Lower lobe of right lung (tissue), 2 donors: ENCODE measurements around the gene AMFR. TPM values are rescaled to one million over a fixed set of nuclear protein-coding genes. Genes with fewer than 3 reads are reported as not detected.
"Not testable (repeated sequence)": the region's sequence is repeated elsewhere in the genome, so short reads cannot be mapped to it uniquely, and the experiment has no call there.

Experiments
- ATAC-seq, 2 donors: fragments of 200-7000 bp; cut with Tn5 transposase; one replicate each; pipeline ENCODE4 v1.9.1; 2020 to 2022; ENCODE audit warnings: mild to moderate bottlenecking in 2 of 2, moderate library complexity in 2 of 2
- DNase-seq: peaks from one replicate; pipeline ENCODE4 v3.0.0-alpha.2; 2020
- H3K27ac ChIP-seq: fragments of 200-600 bp; one replicate; pipeline ENCODE4 v1.8.0; 2022
- H3K27me3 ChIP-seq: fragments of 200-600 bp; one replicate; pipeline ENCODE4 v1.8.0; 2022; ENCODE audit warnings: low read depth
- H3K36me3 ChIP-seq: fragments of 200-600 bp; one replicate; pipeline ENCODE4 v1.8.0; 2022; ENCODE audit warnings: mild to moderate bottlenecking
- H3K4me1 ChIP-seq: fragments of 200-600 bp; one replicate; pipeline ENCODE4 v1.8.0; 2022
- H3K4me3 ChIP-seq: fragments of 200-600 bp; one replicate; pipeline ENCODE4 v1.8.0; 2022; ENCODE audit warnings: mild to moderate bottlenecking
- H3K9me3 ChIP-seq: fragments of 200-600 bp; one replicate; pipeline ENCODE4 v1.8.0; 2022
- intact Hi-C: fragments of 100-400 bp; cut with DNase I; formaldehyde crosslinking; loops from one replicate; pipeline ENCODE4 v1.11.0; 2022
- total RNA-seq: library from RNA; stranded (reverse); fragmentation: NEBNext Ultra II Directional; extraction: Animal tissue kit (Norgen Biotek cat#: 25700); gene quantifications from one replicate; pipeline ENCODE4 v1.2.1, GENCODE V29; 2021
- TF ChIP-seq, protein P1 (sequence below): fragments of 200-600 bp; IDR thresholded peaks from one replicate; pipeline ENCODE4 v1.8.0; 2022; ENCODE audit warnings: antibody characterized with exemption, mild to moderate bottlenecking
- donor health status: DM: no; HTN: yes; CAD: no; lungs with severe emphysema.

Gene AMFR
- total RNA-seq, 1 donor from 2014 or later = 90.4 TPM

DNA sequence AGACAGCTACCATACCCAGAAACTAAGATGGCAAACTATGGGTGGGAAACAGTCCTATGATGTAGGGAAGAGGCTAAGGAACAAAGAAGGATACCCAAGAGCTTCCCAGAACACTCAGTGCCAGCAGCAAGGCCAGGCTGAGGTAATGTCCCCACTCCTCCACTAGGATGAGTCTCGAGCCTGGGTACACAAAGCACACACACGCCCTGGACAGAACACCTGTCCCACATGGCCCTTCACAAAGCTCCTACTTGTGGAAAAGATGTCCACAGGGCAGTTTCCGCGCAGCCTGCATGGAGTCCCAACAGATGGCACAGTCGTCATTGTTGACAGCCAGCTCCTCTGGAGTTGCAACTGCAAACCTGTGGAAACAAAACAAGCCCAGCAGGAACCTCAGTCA is 23.9 kb downstream of the AMFR start:
- no peak overlapping the region for H3K27ac ChIP-seq
- intact Hi-C loops = no loop called here
- peak; percentile 53 to 57 for ATAC-seq

DNA sequence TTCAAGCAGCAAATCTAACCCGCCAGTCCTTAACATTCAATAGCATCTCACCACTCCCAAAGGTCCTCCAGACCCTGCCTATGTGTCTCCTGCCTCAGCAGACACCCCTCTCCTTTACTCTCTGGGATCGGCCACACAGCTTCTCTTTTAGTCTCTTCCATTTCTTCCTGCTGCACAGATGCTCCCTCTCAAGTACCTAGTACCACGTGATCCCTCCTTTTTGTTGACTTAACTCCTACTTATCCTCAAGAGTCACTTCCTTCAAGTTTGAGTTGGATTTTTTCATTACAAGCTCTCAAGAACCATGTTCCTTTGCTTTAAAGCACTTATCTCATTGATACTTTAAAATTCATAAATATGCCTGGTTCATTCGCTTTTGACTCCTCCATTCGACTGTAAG is 24.9 kb downstream of the AMFR start:
- DNase-seq (no peak), ATAC-seq (peak; percentile 72 to 93)
- peaks cover 8% of the 10 kb centered on the region for H3K4me1 ChIP-seq
- H3K9me3 ChIP-seq = no peaks in the 10 kb centered on the region
- TF ChIP-seq, protein P1, sequence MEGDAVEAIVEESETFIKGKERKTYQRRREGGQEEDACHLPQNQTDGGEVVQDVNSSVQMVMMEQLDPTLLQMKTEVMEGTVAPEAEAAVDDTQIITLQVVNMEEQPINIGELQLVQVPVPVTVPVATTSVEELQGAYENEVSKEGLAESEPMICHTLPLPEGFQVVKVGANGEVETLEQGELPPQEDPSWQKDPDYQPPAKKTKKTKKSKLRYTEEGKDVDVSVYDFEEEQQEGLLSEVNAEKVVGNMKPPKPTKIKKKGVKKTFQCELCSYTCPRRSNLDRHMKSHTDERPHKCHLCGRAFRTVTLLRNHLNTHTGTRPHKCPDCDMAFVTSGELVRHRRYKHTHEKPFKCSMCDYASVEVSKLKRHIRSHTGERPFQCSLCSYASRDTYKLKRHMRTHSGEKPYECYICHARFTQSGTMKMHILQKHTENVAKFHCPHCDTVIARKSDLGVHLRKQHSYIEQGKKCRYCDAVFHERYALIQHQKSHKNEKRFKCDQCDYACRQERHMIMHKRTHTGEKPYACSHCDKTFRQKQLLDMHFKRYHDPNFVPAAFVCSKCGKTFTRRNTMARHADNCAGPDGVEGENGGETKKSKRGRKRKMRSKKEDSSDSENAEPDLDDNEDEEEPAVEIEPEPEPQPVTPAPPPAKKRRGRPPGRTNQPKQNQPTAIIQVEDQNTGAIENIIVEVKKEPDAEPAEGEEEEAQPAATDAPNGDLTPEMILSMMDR = no peak
- no peak overlapping the region for H3K4me3 ChIP-seq
- no peaks in the 10 kb centered on the region for H3K27me3 ChIP-seq
- no peak overlapping the region for H3K27ac ChIP-seq
- peaks cover 73% of the 10 kb centered on the region for H3K36me3 ChIP-seq
- intact Hi-C loops = no loop called here

More for the DNA sequence above, 23.9 kb downstream of the AMFR start:
- Histone ChIP-seq H3K9me3 (no peaks in the 10 kb centered on the region), H3K27me3 (no peaks in the 10 kb centered on the region), H3K4me1 (peaks cover 8% of the 10 kb centered on the region), H3K36me3 (peaks cover 75% of the 10 kb centered on the region), H3K4me3 (no peak overlapping the region)
- TF ChIP-seq, protein P1 = peak; percentile 16
- no peak for DNase-seq

DNA sequence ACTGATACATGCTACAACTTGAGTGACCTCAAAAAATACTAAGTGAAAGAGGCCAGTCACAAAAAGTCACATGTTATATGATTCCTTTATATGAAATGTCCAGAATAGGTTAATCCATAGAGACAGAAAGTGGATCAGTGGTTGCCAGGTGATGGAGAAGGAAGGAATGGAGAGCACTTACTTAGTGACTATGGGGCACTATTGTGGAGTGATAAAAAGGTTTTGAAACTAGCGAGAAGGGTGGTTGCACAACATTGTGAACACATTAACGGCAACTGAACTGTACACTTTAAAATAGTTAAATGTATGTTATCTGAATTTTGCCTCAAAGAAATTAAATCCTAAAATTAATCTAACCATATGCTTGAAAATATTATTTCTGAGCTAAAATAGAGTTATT is 25.9 kb downstream of the AMFR start:
- Histone ChIP-seq H3K36me3 (peaks cover 64% of the 10 kb centered on the region), H3K27ac (no peak overlapping the region), H3K9me3 (no peaks in the 10 kb centered on the region), H3K27me3 (no peaks in the 10 kb centered on the region), H3K4me3 (no peak overlapping the region), H3K4me1 (peaks cover 8% of the 10 kb centered on the region)
- TF ChIP-seq, protein P1 = no peak
- intact Hi-C loops = no loop called here
- ATAC-seq (peak; percentile 64 to 80), DNase-seq (no peak)

DNA sequence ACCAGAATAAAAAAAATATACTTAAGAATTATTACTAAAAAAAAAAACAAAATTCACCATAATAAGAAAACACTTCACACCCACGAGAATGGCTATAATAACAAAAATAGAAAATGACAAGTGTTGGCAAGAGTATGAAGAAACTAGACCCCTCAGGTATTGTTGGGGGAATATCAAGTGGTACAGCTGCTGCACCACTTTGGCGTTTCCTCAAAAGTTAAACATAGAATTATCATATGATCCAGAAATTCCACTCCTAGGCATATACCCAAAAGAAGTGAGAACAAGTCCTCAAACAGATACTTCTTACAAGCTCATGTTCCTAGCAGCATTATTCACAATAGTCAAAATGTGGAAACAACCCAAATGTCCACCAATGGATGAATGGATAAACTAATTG is 26.3 kb downstream of the AMFR start:
- ATAC-seq (no peak), DNase-seq (no peak)
- peaks cover 8% of the 10 kb centered on the region for H3K4me1 ChIP-seq
- H3K4me3 ChIP-seq = no peak overlapping the region
- intact Hi-C loops = no loop called here
- TF ChIP-seq, protein P1 = no peak
- no peaks in the 10 kb centered on the region for H3K27me3 ChIP-seq
- no peak overlapping the region for H3K27ac ChIP-seq
- peaks cover 59% of the 10 kb centered on the region for H3K36me3 ChIP-seq
- H3K9me3 ChIP-seq = no peaks in the 10 kb centered on the region

DNA sequence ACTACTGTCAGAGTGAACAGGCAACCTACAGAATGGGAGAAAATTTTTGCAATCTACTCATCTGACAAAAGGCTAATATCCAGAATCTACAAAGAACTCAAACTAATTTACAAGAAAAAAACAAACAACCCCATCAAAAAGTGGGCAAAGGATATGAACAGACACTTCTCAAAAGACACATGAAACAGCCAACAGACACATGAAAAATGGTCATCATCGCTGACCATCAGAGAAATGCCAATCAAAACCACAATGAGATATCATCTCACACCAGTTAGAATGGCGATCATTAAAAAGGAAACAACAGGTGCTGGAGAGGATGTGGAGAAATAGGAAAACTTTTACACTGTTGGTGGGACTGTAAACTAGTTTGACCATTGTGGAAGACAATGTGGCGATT is 28.6 kb downstream of the AMFR start:
- H3K27me3 ChIP-seq, H3K9me3 ChIP-seq, H3K4me1 ChIP-seq, H3K27ac ChIP-seq, intact Hi-C loops, H3K4me3 ChIP-seq, ATAC-seq, DNase-seq: not testable (repeated sequence)
- H3K36me3 ChIP-seq = peaks cover 41% of the 10 kb centered on the region

DNA sequence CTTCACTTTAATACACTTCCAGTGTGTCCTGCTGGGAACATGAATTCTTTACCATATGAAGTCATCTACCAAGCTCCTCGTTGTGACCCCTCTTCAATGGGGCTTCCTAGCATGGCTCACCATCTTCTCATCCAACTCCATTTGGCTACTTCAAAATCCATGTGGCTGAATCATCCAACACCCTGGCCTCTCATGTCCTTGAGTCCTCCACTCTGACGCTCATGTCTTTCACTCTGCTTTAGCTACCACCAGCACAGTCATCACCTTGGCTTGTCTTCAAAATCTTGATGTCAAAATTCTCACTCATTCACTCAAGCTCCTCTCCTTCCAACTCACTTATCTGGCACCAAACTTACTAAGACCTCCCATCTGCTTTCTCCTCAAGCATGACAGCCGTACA is 35.8 kb downstream of the AMFR start:
- peaks cover 75% of the 10 kb centered on the region for H3K36me3 ChIP-seq

More for the DNA sequence above, 35.8 kb downstream of the AMFR start:
- Histone ChIP-seq H3K27me3 (no peaks in the 10 kb centered on the region), H3K9me3 (no peaks in the 10 kb centered on the region), H3K4me3 (no peak overlapping the region), H3K4me1 (no peaks in the 10 kb centered on the region), H3K27ac (no peak overlapping the region)
- ATAC-seq = no peak
- intact Hi-C loops = no loop called here
- TF ChIP-seq, protein P1 = no peak
- DNase-seq = no peak
